Measurements from ENCODE around the gene RAB11FIP3. TPM values are rescaled to one million over a fixed set of nuclear protein-coding genes. Genes with fewer than 3 reads are reported as not detected.

RAB11FIP3 gene
- total and polyA plus RNA-seq, 9 of the 15 experiments (the other 6 are each of a cell fraction or from before 2014, with no cell fraction given), result 0.46 to 13.1 (median 4.3) TPM

- no peak for TF ChIP-seq PBX2 (CRISPR knock-in tag; IDR thresholded peaks at IDR 0.05; ENCODE audit: low read depth)
- TF ChIP-seq PBX2 (tag; conservative IDR thresholded peaks at IDR 0.05; ENCODE audit: low read depth), result peak; percentile 46; the same call in 1 of the 2 replicates
- TF ChIP-seq ZFP1 (CRISPR knock-in tag; IDR thresholded peaks at IDR 0.05), result no peak
- no peak for TF ChIP-seq MAZ (CRISPR knock-in tag; conservative IDR thresholded peaks at IDR 0.05 in 1 of 2, IDR thresholded peaks at IDR 0.05 in 1 of 2)
- no peak for TF ChIP-seq TEAD1 (CRISPR knock-in tag; IDR thresholded peaks at IDR 0.05)
- TF ChIP-seq FOXK2 (conservative IDR thresholded peaks at IDR 0.05 in 1 of 2, IDR thresholded peaks at IDR 0.05 in 1 of 2; ENCODE audit: low read depth in 2 of 2), result no peak; a peak in 1 of 4 replicates
- TF ChIP-seq ZFPM2 (CRISPR knock-in tag; IDR thresholded peaks at IDR 0.05), result no peak
- TF ChIP-seq NELFE (IDR thresholded peaks at IDR 0.05; ENCODE audit: insufficient read depth, insufficient read length), result no peak
- 0 out of 2 replicates have a peak, but pooled peaks have one; percentile 11 for TF ChIP-seq CREM (IDR thresholded peaks at IDR 0.05; ENCODE audit: low read depth)
- TF ChIP-seq ZNF75A (CRISPR knock-in tag; IDR thresholded peaks at IDR 0.05), result no peak
- TF ChIP-seq USF1 (CRISPR knock-in tag; IDR thresholded peaks at IDR 0.05), result no peak
- no peak for TF ChIP-seq FOXP4 (CRISPR knock-in tag; IDR thresholded peaks at IDR 0.05; ENCODE audit: borderline replicate concordance)
- peak; percentile 71 for TF ChIP-seq TCF3 (CRISPR knock-in tag; IDR thresholded peaks at IDR 0.05)
- TF ChIP-seq MXD1 (CRISPR knock-in tag; IDR thresholded peaks at IDR 0.05; ENCODE audit: borderline replicate concordance, poor library complexity, severe bottlenecking), result no peak
- no peak for TF ChIP-seq E2F5 (CRISPR knock-in tag; IDR thresholded peaks at IDR 0.05)
- no peak for TF ChIP-seq ATF3 (IDR thresholded peaks at IDR 0.05)
- no peak for TF ChIP-seq ATF3 (CRISPR knock-in tag; conservative IDR thresholded peaks at IDR 0.05)
- peak in 1 of 2 experiments; percentile 66; a peak in 1 of 4 replicates for TF ChIP-seq TBL1XR1 (IDR thresholded peaks at IDR 0.05; ENCODE audit: low read length in 2 of 2)
- TF ChIP-seq L3MBTL2 (IDR thresholded peaks at IDR 0.05), result peak; percentile 92
- TF ChIP-seq SPI1 (IDR thresholded peaks at IDR 0.05; ENCODE audit: borderline replicate concordance, low read depth, low read length), result no peak
Measured at GRCh38 chr16:456891-457483, 31.5 kb downstream of the RAB11FIP3 start (continued).

Data from K562 (cell line).